T follicular helper cell (primary cell): ENCODE results near the gene NRXN3.
"Not testable (repeated sequence)": the region's sequence is repeated elsewhere in the genome, so short reads cannot be mapped to it uniquely, and the experiment has no call there.

Experiments
- DNase-seq: peaks from one replicate; pipeline ENCODE4 v3.0.0-alpha.2; 2020; ENCODE audit warnings: low read depth

The NRXN3 gene

DNA sequence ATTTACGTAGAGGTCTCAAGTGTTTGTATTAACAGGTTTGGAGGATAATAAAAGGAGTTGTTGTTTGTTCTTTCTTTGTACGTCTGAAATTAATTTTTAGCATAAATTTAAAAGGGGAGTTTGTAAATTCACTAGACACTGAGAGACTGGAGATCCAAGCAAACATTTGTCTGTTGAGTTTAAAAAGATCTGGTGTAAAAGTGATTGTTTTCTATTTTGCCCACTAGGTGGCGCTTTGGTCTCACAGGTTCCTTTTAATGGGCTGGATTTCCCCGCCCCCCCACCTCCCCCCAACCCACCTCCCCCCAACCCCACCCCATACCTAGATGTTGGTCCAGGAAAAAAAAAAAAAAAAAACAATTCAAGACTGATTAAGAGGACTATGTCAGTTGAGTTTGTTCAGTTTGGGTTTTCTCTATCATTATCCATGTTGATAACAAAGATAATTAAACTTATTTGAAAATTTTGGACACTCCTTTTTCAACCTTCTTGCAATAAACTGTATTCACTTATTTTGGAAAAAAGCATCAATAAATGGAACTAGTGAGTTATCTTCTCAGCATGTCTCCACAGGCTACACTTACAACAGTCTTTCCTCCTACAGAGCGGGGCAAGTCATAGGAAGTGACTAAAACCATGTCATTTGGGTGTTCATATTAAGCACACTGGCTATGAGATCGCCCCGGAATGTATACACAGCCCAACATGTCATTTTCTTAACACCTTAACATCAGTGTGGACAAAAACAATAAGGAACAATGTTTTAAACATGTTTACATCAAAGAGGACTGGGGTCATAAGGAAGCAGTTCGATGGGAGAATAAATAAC is 841.1 kb downstream of the NRXN3 start:
- no peak for DNase-seq

- no peak for DNase-seq
These were observed 841.7 kb downstream of the NRXN3 start for GRCh38 chr14:79011920-79012204.

DNA sequence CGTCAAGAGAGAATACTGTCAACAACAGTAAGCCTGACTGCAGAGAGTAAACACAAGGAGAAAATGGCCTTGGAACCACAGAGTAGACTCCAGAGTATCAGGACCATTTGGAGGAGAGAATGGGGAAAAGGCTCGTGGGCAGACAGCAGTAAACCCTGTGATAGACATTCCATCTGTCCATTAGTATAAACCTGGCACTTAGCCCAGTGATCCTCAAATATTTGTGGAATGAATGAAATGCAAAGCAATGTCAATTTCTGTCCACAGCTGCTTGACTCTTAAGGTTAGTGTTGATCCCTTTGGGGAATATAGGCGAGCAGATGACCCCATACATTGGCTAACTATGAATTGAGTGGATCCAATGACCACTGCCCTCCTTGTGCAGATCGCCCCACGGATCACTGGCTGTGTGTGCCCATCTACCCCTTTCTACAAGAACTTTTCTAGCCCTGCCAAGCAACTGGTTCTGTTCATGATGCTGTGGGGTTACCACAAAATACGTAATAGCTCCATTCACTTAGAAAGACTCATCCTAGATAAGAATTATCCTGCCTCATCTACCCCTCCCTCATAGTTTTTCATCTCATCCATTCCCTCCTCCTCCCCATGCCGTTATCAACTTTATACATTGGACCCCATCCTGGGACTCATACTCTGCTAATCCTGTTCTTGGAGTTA is 846.8 kb downstream of the NRXN3 start:
- DNase-seq: no peak

- DNase-seq: no peak
These were observed 847.4 kb downstream of the NRXN3 start for GRCh38 chr14:79017561-79017960.

- no peak for DNase-seq
These were observed 848.7 kb downstream of the NRXN3 start for GRCh38 chr14:79018836-79019235.

DNA sequence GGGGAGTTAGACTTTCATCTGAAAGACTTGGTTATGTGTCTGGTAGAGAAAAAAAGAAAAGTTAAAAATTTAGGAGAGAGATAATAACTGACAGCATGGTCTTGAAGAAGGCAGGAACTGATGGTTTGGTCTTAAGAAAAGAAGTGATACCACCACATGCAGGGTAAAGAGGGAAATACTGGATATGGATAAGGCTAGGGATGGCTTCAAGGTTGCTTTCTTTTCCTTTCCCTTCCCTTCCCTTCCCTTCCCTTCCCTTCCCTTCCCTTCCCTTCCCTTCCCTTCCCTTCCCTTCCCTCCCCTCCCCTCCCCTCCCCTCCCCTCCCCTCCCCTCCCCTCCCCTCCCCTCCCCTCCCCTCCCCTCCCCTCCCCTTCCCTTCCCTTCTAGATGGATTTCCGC is 849.7 kb downstream of the NRXN3 start:
- not testable (repeated sequence) for DNase-seq

- no peak for DNase-seq
These were observed 851.6 kb downstream of the NRXN3 start for GRCh38 chr14:79021766-79022165.

GRCh38 chr14:79027138-79027537 is 857.0 kb downstream of the NRXN3 start:
- DNase-seq: no peak

GRCh38 chr14:79028281-79028680 is 858.1 kb downstream of the NRXN3 start:
- no peak for DNase-seq

DNA sequence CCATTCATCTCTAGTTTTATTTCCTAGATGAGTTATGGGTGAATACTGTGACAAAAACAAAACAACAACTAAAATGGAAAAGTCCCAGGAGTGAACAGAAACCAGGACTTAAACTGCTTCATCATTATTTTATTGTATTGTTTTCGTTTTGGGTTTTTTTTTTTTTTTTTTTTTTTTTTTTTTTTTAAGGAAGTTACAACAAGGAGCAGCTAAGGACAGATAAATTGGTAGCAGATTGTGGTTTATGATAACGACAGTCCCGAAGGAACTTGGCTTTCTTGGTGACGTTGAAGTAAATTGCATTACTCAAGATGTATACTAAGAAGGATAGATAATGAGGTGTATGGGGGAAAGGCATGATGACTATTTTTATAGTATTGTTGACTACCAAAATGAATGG is 866.3 kb downstream of the NRXN3 start:
- DNase-seq: no peak

- no peak for DNase-seq
These were observed 866.9 kb downstream of the NRXN3 start for GRCh38 chr14:79037106-79037505.

DNA sequence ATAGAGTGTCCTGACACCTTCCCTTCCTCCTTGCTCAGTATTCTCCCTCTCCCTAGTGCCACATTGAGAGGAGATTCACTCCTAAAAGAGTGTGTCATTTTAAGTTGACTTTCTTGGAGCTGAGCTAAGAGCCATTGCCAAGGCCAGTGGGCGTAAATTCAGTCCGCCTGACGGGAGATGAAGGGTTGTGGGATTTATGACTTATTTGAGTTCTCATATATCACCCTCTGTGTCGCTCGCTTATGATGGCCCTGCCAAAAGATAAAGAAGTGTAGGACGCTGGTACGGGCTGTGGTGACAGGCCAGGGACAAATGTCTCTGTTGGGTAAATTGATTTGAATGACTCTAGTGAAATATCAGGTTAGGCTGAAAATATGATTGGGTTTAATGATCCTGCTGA is 867.4 kb downstream of the NRXN3 start:
- DNase-seq: no peak

- DNase-seq: no peak
These were observed 870.6 kb downstream of the NRXN3 start for GRCh38 chr14:79040790-79041189.

- no peak for DNase-seq
These were observed 873.2 kb downstream of the NRXN3 start for GRCh38 chr14:79043194-79043889.

DNA sequence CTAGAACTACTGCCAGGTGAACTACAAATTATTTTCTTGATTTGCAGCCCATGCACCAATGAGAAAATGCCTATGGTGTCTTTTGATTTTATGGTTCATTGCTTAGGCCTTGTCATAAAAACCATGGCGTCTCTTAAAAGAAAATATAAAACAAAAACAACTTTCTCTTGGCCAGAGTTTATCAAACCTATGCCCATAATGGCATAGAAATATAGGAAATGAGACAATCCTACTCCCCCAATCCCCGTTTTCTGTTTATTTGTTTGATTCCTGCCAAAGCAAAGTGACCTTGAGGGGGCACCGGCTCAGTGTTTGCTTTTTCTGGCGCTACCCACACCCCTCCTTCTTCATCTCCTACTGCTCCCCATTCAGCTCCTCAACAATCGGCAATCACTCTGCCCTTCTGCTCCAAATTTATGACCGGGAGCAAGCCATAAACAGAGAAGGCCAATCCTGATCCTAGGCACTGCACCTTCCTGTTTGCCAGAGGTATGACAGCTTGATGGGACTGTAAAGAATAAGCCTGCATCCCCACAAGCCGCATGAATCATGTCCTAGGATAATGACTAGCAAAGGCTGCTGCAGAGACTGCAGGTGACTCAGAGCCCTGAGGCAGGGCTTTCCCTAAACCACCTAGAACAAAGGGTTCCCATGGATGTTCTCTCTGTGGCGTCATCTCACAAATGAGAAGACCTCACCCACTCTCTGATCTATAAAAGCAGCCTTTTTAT is 874.9 kb downstream of the NRXN3 start:
- DNase-seq: no peak

DNA sequence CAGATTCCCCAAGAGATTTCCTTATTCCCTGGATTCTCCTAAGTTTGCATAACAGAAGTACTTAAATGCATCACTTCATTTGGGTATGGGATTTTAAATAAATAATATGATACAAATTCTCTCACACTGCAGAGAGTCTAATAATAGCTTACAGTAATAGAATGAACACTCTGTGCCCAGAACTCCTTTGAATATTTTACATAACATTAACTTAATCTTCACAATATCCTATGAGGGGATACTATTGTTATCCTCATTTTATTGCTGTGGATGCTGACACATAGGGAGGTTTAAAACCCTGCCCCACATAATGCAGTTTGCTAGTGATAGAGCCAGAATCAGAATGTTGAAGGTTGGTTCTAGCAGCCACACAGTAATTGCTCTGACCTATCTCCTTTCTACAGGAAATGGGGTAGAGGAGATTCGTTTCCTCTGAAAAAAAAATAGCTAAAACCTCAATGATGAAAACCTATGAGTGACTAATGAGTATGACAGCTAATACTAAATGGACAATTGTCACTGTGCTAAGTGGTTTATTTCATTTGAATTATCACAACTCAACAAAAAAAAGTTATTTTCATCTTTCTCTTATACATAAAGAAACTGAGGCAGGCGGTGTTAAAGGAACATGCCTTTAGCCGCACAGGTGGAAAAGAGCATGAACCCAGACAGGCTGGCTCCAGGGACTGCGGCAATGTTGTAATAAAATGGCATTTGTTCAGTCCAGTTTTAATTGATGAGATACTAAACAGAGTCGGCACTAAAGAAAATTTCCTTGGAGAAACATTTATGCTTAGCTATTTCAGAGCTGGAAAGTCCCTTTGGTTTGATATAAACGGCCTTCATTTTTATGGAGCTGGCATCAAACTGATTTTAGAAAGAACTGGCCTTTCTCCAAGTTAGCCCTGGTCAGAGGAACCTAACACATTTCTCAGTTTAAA is 880.9 kb downstream of the NRXN3 start:
- no peak for DNase-seq

DNA sequence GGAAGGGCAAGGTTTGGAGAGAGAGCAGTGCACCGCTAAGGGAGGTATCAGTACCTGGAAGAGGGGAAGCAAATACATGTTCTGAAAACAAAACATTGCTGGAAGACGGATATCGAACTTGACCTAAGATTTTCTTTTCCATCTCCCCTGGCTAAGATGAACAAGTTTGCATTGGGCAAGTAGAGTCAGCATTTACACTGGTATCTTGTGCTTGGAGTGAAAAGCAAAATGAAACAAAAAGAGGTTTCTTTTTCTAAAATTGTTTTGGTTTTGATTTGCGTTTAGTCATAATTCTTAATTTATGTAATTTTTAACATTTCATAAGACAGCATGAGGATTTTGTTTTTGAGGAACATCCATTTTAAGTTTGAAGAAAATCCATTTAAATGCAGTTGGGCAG is 881.6 kb downstream of the NRXN3 start:
- no peak for DNase-seq

DNA sequence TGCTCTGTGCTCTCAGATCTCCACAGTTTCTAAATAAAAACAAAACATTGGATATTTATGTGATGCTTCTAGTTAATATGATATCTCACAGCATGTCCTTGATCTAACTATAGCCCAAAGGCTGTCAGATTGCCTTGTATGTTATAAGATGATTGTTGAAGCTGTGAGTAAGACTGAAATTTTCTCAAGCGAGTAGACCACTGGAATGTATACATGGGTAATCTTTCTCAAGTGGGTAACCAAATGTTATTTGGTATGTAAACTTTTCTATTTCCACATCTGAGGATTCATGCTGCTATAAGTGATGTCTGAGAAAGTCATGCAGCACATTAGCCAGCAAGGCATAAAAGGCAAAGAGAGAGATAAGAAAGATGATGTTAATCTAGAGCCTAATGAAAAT is 886.7 kb downstream of the NRXN3 start:
- no peak for DNase-seq

- no peak for DNase-seq
These were observed 887.2 kb downstream of the NRXN3 start for GRCh38 chr14:79057333-79057732.

- no peak for DNase-seq
These were observed 892.1 kb downstream of the NRXN3 start for GRCh38 chr14:79062226-79062625.

DNA sequence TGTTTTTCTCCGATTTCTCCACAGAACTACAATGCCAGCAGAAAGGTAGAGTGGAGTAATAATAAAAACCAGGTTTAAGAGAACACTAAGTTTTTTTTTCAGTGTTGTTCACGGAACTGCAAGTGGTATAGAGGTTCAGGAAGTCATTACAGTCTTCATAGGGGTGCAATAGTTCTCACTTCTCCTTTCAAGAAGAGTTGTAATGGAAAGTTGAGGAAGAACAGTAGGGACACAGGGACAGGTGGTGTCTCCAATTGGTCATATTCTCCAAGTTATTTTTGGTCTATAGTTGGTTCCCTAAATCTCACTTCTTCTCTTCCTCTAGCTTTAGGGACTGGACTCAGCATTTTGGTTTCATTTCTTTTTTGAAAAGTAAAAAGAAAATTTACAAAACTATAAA is 894.0 kb downstream of the NRXN3 start:
- no peak for DNase-seq
